ENCODE data around the gene IFNA2.

- no peak for TF ChIP-seq CTCF (IDR thresholded peaks at IDR 0.05)
- no peak for TF ChIP-seq ZFX (IDR thresholded peaks at IDR 0.05; ENCODE audit: borderline replicate concordance)
These were observed 29.2 kb upstream of the IFNA2 start for GRCh38 chr9:21414220-21414940.

Measured in 22Rv1 (cell line).